Colonic mucosa (tissue), 4 donors: Measurements from ENCODE around the gene TRIM69. TPM values are rescaled to one million over a fixed set of nuclear protein-coding genes. Genes with fewer than 3 reads are reported as not detected.
A peak's percentile ranks its signal among the peaks of the same experiment; 100 is the strongest.

ENCODE experiments used
- DNase-seq: peaks from one replicate; pipeline ENCODE4 v3.0.0-alpha.2; 2020
- H3K27ac ChIP-seq: fragments of 200-600 bp; one replicate; pipeline ENCODE4 v1.8.0; 2021
- H3K27me3 ChIP-seq: fragments of 200-600 bp; one replicate; pipeline ENCODE4 v1.8.0; 2021
- H3K36me3 ChIP-seq: fragments of 200-600 bp; one replicate; pipeline ENCODE4 v1.8.0; 2021
- H3K4me1 ChIP-seq: fragments of 200-600 bp; one replicate; pipeline ENCODE4 v1.8.0; 2021; ENCODE audit warnings: mild to moderate bottlenecking
- H3K4me3 ChIP-seq: fragments of 200-600 bp; one replicate; pipeline ENCODE4 v1.8.0; 2021
- H3K9ac ChIP-seq, 2 donors: one replicate each; pipeline ENCODE4 v1.7.0; 2013; ENCODE audit warnings: control low read depth in 2 of 2, low read depth in 2 of 2, low read length in 2 of 2
- H3K9me3 ChIP-seq: fragments of 200-600 bp; one replicate; pipeline ENCODE4 v1.8.0; 2021
- intact Hi-C: fragments of 100-400 bp; cut with DNase I; formaldehyde crosslinking; loops from one replicate; pipeline ENCODE4 v1.14.1; 2022
- total RNA-seq, 2 donors: library from RNA; stranded (reverse); fragmentation: NEBNext Ultra II Directional in 1 of 2; extraction: Animal tissue kit (Norgen Biotek cat#: 25700) in 1 of 2; gene quantifications; one replicate each; pipeline ENCODE4 v1.2.1, GENCODE V29; 2021
- TF ChIP-seq, protein P1 (sequence below): fragments of 200-600 bp; IDR thresholded peaks from one replicate; pipeline ENCODE4 v1.8.0; 2022; ENCODE audit warnings: antibody characterized with exemption, mild to moderate bottlenecking
- donor health status: healthy.
- donor health status: DM: no; HTN: no; CAD: no.
- donor health status: DM: no; HTN: no; CAD: no.

Gene TRIM69
- total RNA-seq, 2 donors from 2014 or later, result 17.1 to 23.3 TPM

DNA sequence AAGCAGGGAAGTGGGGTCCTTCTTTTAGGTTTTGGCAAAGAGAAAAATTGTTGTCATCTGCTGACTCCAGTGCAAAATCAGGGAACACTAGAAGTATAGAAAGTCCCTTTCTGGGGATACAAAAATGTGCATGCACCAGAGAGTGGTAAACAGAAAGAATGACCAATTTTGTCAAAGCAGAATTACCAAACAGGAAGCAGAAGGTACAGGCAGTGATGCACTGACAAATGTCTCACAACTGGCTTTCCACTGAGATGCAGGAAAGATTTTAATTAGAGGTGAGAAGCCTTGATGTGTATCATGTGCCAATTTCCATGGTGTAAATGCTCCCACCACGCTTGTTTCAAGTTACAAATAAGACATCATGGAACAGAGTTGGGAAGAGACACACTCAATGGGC, 66.0 kb downstream of the TRIM69 start:
- no peak for DNase-seq
- H3K4me3 ChIP-seq, result no peak overlapping the region
- no peaks in the 10 kb centered on the region for H3K36me3 ChIP-seq
- H3K4me1 ChIP-seq, result no peaks in the 10 kb centered on the region
- H3K9me3 ChIP-seq, result no peaks in the 10 kb centered on the region
- intact Hi-C loops, result no loop called here
- H3K27me3 ChIP-seq, result no peaks in the 10 kb centered on the region
- H3K9ac ChIP-seq, result no peak overlapping the region
- TF ChIP-seq, protein P1, sequence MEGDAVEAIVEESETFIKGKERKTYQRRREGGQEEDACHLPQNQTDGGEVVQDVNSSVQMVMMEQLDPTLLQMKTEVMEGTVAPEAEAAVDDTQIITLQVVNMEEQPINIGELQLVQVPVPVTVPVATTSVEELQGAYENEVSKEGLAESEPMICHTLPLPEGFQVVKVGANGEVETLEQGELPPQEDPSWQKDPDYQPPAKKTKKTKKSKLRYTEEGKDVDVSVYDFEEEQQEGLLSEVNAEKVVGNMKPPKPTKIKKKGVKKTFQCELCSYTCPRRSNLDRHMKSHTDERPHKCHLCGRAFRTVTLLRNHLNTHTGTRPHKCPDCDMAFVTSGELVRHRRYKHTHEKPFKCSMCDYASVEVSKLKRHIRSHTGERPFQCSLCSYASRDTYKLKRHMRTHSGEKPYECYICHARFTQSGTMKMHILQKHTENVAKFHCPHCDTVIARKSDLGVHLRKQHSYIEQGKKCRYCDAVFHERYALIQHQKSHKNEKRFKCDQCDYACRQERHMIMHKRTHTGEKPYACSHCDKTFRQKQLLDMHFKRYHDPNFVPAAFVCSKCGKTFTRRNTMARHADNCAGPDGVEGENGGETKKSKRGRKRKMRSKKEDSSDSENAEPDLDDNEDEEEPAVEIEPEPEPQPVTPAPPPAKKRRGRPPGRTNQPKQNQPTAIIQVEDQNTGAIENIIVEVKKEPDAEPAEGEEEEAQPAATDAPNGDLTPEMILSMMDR, result no peak
- no peak overlapping the region for H3K27ac ChIP-seq

DNA sequence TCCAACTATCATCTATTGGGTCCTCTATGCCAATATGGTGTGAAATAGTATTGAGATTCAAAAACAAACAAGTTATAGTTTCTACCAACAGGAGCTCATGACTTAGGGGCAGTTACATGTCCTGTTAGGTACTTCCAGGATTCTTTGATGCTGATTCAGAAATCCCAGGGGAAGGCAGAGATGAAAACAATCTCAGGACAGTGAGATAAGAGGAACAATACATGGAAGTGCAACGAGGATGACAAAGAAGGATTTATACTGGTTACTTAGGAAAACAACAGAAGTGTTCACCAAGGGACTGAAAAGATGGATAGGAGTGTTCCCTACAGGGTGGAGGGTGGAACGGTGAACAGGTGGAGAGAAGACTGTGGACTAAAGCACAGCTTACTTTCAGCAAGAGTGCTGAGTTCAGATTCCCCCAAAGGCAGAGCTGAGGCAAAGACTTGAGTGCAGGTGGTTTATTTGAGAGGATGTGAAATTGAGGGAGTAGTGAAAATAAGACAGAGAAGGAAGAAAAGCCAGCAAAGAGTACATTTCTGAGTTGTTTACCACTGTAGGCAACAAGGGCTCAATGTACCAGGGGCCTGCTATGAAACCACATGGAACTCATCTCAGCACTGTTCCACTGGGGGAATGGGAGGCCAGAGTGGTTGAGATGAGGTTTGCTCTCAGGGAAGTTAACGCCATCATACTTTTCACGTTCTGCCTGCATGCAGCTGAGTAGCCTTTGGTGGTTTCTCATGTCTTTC, 68.1 kb downstream of the TRIM69 start:
- Histone ChIP-seq H3K4me1 (no peaks in the 10 kb centered on the region), H3K36me3 (no peaks in the 10 kb centered on the region), H3K27ac (no peak overlapping the region), H3K9me3 (no peaks in the 10 kb centered on the region), H3K4me3 (no peak overlapping the region), H3K27me3 (no peaks in the 10 kb centered on the region), H3K9ac (no peak overlapping the region)
- DNase-seq, result no peak
- TF ChIP-seq, protein P1, result no peak
- intact Hi-C loops, result no loop called here

DNA sequence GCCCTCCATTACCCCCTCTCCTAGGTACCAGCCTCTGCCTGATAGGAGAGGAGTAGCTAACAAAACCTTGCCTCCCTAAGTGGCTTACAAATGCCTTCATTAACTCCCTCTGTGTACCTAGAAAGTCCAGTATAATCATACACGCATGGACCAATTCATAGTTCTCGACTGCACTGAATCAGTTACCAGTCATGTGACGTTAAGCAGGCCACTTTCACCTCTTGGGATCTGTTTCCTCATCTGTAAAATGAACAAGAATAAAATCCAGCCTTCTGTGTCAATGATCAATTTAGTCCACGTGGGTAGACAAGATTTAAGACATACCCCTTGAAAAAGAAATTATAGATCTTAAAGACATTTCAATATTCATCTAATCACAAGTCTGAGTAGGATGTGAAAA, 72.2 kb downstream of the TRIM69 start:
- no peaks in the 10 kb centered on the region for H3K4me1 ChIP-seq
- H3K27me3 ChIP-seq, result no peaks in the 10 kb centered on the region
- DNase-seq, result no peak
- H3K4me3 ChIP-seq, result no peak overlapping the region
- H3K27ac ChIP-seq, result no peak overlapping the region
- H3K9ac ChIP-seq, result no peak overlapping the region
- TF ChIP-seq, protein P1, result no peak
- no peaks in the 10 kb centered on the region for H3K36me3 ChIP-seq
- no peaks in the 10 kb centered on the region for H3K9me3 ChIP-seq
- intact Hi-C loops, result no loop called here

DNA sequence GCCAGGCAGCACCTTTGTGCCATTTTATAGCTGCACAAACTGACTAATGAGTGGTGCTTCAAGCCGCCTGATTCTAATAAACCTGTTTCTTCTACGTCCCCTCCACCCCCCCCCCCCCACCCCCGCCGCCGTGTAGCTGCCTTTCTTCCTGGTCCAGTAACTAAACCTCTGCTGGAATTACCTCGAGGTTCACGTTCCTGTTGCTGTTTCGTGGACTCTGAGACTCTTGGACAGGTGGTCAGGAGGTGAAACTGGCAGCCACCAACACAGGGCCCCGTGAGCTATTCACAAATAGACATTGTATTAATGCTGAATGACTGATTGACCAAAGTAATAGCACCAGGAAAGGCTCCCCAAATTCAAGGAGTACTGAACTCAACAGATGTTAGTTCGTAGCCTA, 73.9 kb downstream of the TRIM69 start:
- Histone ChIP-seq H3K4me1 (no peaks in the 10 kb centered on the region), H3K9ac (no peak overlapping the region), H3K9me3 (no peaks in the 10 kb centered on the region), H3K27me3 (no peaks in the 10 kb centered on the region), H3K36me3 (no peaks in the 10 kb centered on the region), H3K27ac (no peak overlapping the region), H3K4me3 (no peak overlapping the region)
- intact Hi-C loops, result no loop called here
- TF ChIP-seq, protein P1, result no peak
- DNase-seq, result no peak

DNA sequence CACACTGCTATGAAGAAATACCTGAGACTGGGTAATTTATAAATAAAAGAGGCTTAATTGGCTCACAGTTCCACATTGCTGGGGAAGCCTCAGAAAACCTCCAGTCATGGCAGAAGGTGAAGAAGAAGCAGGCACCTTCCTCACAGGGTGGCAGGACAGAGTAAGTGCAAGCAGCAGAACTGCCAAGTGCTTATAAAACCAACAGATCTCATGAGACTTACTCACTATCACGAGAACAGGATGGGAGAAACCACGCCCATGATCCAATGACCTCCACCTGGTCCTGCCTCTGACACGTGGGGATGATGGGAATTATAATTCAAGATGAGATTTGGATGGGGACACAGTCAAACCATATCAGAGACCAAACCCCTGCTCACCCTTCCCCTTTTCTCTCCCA, 75.0 kb downstream of the TRIM69 start:
- TF ChIP-seq, protein P1, result no peak
- peak overlapping the region; percentile 62 for H3K27ac ChIP-seq
- no peaks in the 10 kb centered on the region for H3K36me3 ChIP-seq
- H3K9me3 ChIP-seq, result no peaks in the 10 kb centered on the region
- H3K27me3 ChIP-seq, result no peaks in the 10 kb centered on the region
- peak; percentile 67 for DNase-seq
- peak overlapping the region in 1 of 2 donors; percentile 31 for H3K9ac ChIP-seq
- H3K4me1 ChIP-seq, result no peaks in the 10 kb centered on the region
- intact Hi-C loops, result no loop called here
- no peak overlapping the region for H3K4me3 ChIP-seq
